ENCODE results near the gene FRMPD4. TPM values are rescaled to one million over a fixed set of nuclear protein-coding genes. Genes with fewer than 3 reads are reported as not detected.

Gene FRMPD4
- total RNA-seq, 2 experiments from 2014 or later: not detected

DNA sequence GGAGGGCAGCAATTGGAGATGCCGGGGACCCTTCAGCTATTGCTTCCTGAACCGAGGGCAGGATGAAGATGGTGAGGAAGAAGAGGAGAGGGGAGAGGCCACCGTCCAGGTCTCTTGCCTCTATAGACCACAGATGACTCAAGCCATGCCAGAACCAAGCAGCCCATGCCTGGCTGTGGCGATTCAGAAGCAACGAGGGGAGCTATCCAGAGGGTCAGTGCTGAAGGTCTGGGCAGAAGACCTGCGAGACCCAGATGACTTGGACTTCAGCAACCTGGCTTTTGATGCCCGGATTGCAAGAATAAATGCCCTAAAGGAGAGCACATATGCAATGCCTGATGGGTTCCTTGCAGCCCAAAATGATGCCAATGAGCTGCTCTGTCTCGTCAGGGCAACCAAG, 582.8 kb downstream of the FRMPD4 start:
- TF ChIP-seq CTCF (IDR thresholded peaks at IDR 0.05): no peak
- Mint-ChIP-seq H3K4me3 (no peak overlapping the region), H3K36me3 (ENCODE audit: low read depth) (no peaks in the 10 kb centered on the region), H3K9me3 (no peaks in the 10 kb centered on the region), H3K27me3 (no peaks in the 10 kb centered on the region), H3K27ac (no peak overlapping the region), H3K4me1 (ENCODE audit: low read depth) (no peaks in the 10 kb centered on the region)
- no peaks in the 10 kb centered on the region for H3K36me3 ChIP-seq (ENCODE audit: insufficient read depth, low read length)
- no peaks in the 10 kb centered on the region for H3K27me3 ChIP-seq (ENCODE audit: control insufficient read depth in 1 of 2, insufficient read depth in 2 of 2, low read length in 2 of 2)
- intact Hi-C loops (cut with DNase I, micrococcal nuclease): no loop called here
- DNase-seq: no peak
- POLR2A ChIA-PET: no interaction called here
- no peak overlapping the region for H3K4me3 ChIP-seq (ENCODE audit: low read length)
- H3K27ac ChIP-seq (ENCODE audit: low read depth in 1 of 2, low read length in 2 of 2): no peak overlapping the region
- ATAC-seq (ENCODE audit: poor library complexity): no peak
- H3K9me3 ChIP-seq (ENCODE audit: control insufficient read depth in 1 of 2, insufficient read depth in 1 of 2, low read length in 2 of 2): no peaks in the 10 kb centered on the region
- CTCF ChIA-PET: no interaction called here
- H3K4me1 ChIP-seq (ENCODE audit: insufficient read depth, low read length): no peaks in the 10 kb centered on the region

- no peaks in the 10 kb centered on the region for H3K27me3 ChIP-seq (ENCODE audit: control insufficient read depth in 1 of 2, insufficient read depth in 2 of 2, low read length in 2 of 2)
- Mint-ChIP-seq H3K27me3 (peaks cover 2% of the 10 kb centered on the region), H3K36me3 (ENCODE audit: low read depth) (no peaks in the 10 kb centered on the region), H3K4me3 (no peak overlapping the region), H3K27ac (no peak overlapping the region), H3K4me1 (ENCODE audit: low read depth) (no peaks in the 10 kb centered on the region), H3K9me3 (no peaks in the 10 kb centered on the region)
- intact Hi-C loops (cut with DNase I, micrococcal nuclease): no loop called here
- H3K36me3 ChIP-seq (ENCODE audit: insufficient read depth, low read length): no peaks in the 10 kb centered on the region
- H3K4me3 ChIP-seq (ENCODE audit: low read length): no peak overlapping the region
- H3K9me3 ChIP-seq (ENCODE audit: control insufficient read depth in 1 of 2, insufficient read depth in 1 of 2, low read length in 2 of 2): no peaks in the 10 kb centered on the region
- DNase-seq (no peak), ATAC-seq (ENCODE audit: poor library complexity) (no peak)
- no peak for TF ChIP-seq CTCF (IDR thresholded peaks at IDR 0.05)
- H3K27ac ChIP-seq (ENCODE audit: low read depth in 1 of 2, low read length in 2 of 2): no peak overlapping the region
- CTCF ChIA-PET: no interaction called here
- H3K4me1 ChIP-seq (ENCODE audit: insufficient read depth, low read length): no peaks in the 10 kb centered on the region
- POLR2A ChIA-PET: no interaction called here
These were observed 584.0 kb downstream of the FRMPD4 start for GRCh38 chrX:12722314-12722713.

DNA sequence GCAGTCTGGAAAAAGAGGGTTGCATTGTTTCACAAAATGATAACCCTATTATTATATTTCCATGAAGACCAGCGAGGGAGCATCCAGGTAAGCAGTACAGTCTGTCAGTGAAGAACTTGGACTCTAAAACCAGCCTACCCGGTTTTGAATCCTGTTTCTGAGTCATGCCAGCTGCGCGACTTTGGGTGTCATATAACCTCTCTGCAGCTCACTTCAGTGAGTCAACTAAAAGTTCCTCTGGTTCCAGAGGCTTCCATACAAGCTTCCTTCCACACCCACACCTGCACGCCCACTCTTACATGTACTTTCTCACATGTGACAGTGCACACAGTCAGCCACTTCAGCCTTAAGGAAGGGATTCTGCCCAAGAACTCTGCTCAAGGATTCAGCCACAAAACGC, 603.1 kb downstream of the FRMPD4 start:
- Mint-ChIP-seq H3K27ac (no peak overlapping the region), H3K36me3 (ENCODE audit: low read depth) (no peaks in the 10 kb centered on the region), H3K4me3 (no peak overlapping the region), H3K4me1 (ENCODE audit: low read depth) (no peaks in the 10 kb centered on the region), H3K9me3 (no peaks in the 10 kb centered on the region), H3K27me3 (no peaks in the 10 kb centered on the region)
- DNase-seq: no peak
- H3K4me3 ChIP-seq (ENCODE audit: low read length): no peak overlapping the region
- ChIA-PET POLR2A (no interaction called here), CTCF (no interaction called here)
- H3K4me1 ChIP-seq (ENCODE audit: insufficient read depth, low read length): no peaks in the 10 kb centered on the region
- no peak for TF ChIP-seq CTCF (IDR thresholded peaks at IDR 0.05)
- no peaks in the 10 kb centered on the region for H3K9me3 ChIP-seq (ENCODE audit: control insufficient read depth in 1 of 2, insufficient read depth in 1 of 2, low read length in 2 of 2)
- ATAC-seq (ENCODE audit: poor library complexity): no peak
- no peaks in the 10 kb centered on the region for H3K36me3 ChIP-seq (ENCODE audit: insufficient read depth, low read length)
- no peaks in the 10 kb centered on the region for H3K27me3 ChIP-seq (ENCODE audit: control insufficient read depth in 1 of 2, insufficient read depth in 2 of 2, low read length in 2 of 2)
- intact Hi-C loops (cut with DNase I, micrococcal nuclease): no loop called here
- H3K27ac ChIP-seq (ENCODE audit: low read depth in 1 of 2, low read length in 2 of 2): no peak overlapping the region
